D721Med (cell line): ENCODE measurements around the gene SAMD14.

Experiments used
- DNase-seq: peaks from one replicate; pipeline ENCODE4 v3.0.0; 2011; ENCODE audit warnings: low spot score; ENCODE audit not compliant: insufficient read length
- FAIRE-seq: peaks from 2 replicates; lab custom pipeline; 2011; peaks lifted over from hg19 to GRCh38; lab: Jason Lieb, UNC
- CTCF ChIP-seq: IDR thresholded peaks from 2 replicates; pipeline ENCODE4 v1.5.1; 2012; ENCODE audit warnings: mild to moderate bottlenecking, control low read depth; ENCODE audit not compliant: insufficient read depth; ENCODE audit errors: missing control alignments

SAMD14 gene

DNA sequence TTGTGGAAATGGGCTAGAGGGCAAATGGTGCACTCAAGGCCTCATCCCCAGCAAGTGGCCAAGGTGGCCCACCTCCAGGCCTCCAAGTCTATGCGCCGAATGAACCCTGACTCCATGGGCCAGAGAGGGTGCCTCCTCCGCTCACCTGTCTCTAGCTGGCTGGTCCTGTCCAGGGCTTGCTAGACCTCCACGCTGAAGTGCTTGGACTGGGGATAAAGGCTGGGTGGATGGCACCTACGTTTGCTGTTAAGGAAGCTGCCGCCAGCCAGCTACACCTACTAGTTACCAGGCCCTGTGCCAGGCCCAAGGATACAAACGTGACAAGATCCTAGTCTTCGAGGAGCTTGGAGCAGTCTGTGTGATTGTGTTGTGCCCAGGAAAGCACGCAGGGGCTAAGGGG lies 35.1 kb upstream of the SAMD14 start:
- no peak for DNase-seq
- no peak for FAIRE-seq
- no peak for TF ChIP-seq CTCF

DNA sequence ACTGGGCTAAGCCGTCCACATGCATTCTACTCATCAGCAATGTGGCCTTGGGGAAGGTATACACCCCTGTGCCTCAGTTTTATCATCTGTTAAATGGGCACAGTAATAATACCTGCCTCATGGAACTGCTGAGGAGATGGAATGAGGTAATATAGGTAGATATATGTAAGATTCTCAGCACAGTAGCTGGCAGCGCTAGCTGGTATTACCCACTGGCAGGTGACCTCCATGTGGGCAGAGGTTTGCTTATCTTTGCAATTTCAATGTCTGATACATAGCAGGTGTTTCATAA lies 34.7 kb upstream of the SAMD14 start:
- FAIRE-seq (no peak), DNase-seq (no peak)
- TF ChIP-seq CTCF = no peak

DNA sequence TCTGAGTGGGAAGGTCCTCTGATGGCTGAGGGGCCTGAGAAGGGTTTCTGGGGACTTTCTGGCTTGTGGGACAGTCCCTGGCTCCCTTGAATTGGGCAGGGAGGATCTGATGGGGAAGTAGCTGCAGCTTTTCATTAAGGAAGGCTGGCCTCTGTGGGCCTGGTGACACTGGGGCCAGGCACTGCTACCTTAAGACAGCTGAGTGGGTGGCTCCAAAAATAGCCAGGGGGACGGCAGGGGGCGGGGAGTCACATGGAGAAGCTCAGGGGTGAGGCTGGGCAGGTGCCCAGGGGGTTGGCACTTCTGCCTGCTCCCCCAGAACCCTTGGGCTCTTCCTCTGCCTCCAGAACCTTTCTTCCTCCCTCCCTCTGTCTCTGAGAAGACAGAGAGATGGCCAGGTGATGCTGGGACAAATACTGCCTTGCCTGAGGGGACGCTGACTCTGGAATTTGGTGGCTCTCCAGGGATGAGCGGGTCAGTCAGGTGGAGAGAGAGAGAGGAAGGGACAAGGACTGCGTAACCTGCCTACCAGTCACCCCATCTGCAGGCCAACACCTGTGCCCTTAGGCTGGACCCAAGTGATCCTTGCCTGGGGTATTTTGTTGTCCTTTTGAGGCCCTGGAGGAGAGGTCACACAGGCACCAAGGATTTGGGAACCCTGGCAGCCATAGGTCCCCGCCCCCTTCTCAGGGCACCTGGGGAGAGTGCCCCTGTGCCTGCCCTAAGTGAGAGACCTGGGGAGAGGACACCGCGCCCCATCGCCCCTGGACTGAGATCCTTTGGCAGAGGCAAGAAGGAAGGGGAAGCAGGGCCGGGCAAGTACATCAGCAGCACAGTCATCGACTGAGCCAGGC lies 34.1 kb upstream of the SAMD14 start:
- DNase-seq (no peak), FAIRE-seq (no peak)
- no peak for TF ChIP-seq CTCF

DNA sequence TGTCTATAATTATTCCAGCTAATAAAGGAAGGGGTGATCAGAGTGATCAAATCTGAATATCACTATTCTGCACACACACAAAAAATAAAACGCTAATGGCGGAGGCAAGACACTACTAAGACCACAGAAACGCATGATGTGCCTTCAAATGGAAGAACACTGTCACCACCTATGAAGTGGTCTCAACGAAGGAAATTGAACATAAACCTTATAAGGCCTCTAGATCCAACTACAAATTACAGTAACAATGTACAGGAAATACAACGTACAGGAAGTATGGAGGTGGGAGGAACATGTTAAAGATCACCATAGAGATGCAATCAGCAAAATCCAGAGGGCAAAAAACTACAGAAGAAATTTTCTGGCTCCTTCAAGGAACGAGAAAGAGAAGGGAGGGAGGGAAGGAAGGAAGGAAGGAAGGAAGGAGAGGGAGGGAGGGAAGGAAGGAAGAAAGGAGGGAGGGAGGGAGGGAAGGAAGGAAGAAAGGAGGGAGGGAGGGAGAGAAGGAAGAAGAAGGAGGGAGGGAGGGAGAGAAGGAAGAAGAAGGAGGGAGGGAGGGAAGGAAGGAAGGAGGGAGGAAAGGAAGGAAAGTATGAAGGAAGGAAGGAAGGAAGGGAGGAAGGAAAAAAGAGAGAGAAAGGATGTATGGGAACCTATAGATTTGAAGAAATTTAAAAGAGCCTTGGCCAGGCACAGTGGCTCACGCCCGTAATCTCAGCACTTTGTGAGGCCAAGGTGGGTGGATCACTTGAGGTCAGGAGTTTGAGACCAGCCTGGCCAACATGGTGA lies 32.7 kb upstream of the SAMD14 start:
- no peak for FAIRE-seq
- DNase-seq = no peak
- no peak for TF ChIP-seq CTCF

DNA sequence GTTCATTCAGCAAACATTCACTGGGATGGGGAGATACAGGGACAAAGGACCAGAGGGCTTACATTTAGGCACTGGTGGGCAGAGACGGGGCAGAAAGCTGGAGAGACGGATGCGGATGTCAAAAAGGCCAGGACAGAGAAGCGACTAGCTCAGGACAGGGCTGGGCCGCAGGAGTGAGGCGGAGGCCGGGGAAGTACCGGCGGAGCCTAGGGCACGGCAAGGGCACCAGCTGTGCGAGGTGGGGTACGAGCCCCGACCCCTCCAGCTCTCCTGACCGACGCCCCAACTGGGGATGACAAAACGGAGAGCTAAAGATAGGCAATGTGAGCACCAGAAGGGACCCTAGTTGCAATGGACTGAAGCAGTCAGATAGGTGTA lies 31.9 kb upstream of the SAMD14 start:
- no peak for FAIRE-seq
- DNase-seq = no peak

DNA sequence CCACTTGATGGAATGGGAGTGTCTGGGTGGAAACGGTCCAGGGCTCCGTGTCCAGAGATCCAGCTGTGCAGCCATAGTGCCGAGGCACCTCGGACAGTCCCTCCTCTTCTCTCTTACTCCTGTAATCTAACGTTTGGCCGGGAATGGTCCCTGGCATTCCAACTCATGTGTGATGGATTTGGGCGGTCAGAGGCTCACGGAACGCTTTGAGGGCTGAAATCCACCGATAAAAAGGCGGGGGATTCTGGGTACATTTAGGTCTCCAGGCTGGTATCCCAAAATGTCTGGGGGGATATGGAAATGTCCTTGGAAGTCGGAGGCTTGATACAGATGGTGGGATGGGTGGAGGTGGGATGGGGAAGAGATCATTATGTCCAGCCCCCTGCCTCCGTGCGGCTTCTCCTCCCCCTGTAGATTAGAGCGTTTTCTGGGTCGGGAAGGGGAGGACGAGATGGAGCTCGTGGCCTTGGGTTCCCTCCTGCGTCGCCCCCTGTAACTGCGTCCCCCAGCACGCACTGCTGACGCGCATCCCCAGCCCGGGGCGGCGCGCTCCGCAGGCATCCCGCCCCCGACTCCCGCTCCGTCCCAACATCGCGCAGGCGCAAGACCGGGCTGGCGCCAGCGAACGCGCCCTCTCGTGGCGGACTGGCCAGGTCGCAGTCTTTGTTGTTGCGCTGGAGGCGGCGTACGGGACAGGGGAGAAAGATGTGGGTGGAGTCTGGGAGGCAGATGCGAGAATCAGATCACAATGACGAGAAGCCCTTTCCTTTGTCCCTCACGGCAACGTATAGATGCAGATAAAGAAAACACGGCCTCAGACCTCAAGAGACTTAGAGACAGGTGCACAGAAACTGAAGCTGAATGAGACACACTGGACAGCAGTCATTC lies 31.3 kb upstream of the SAMD14 start:
- TF ChIP-seq CTCF = peak; percentile 98
- peak; percentile 100 for DNase-seq
- FAIRE-seq = no peak

More for the DNA sequence above, 31.9 kb upstream of the SAMD14 start:
- TF ChIP-seq CTCF = no peak
